KMS-11 (cell line): ENCODE results near the gene MBNL3.

Experiments used
- H2AFZ ChIP-seq: fragments of 200-600 bp; sonication (generic); 2 replicates; pipeline ENCODE4 v1.6.1; 2016; ENCODE audit warnings: antibody characterized with exemption, mixed run types, low read depth
- H3K27ac ChIP-seq: fragments of 200-600 bp; sonication (generic); 2 replicates; pipeline ENCODE4 v1.6.1; 2016; ENCODE audit warnings: mild to moderate bottlenecking, mixed run types
- H3K27me3 ChIP-seq: fragments of 200-600 bp; sonication (generic); 2 replicates; pipeline ENCODE4 v1.6.1; 2017; ENCODE audit warnings: mild to moderate bottlenecking, low read depth, mixed run types, moderate library complexity; ENCODE audit not compliant: insufficient read depth
- H3K36me3 ChIP-seq: fragments of 200-600 bp; sonication (generic); 2 replicates; pipeline ENCODE4 v1.6.1; 2017; ENCODE audit warnings: mild to moderate bottlenecking, mixed run types; ENCODE audit not compliant: insufficient read depth
- H3K4me1 ChIP-seq: fragments of 200-600 bp; sonication (generic); 2 replicates; pipeline ENCODE4 v1.6.1; 2016; ENCODE audit warnings: mild to moderate bottlenecking, low read depth, mixed run types; ENCODE audit not compliant: poor library complexity, severe bottlenecking
- H3K4me2 ChIP-seq: fragments of 200-600 bp; sonication (generic); 2 replicates; pipeline ENCODE4 v1.7.0; 2016; ENCODE audit warnings: mild to moderate bottlenecking, mixed run types
- H3K4me3 ChIP-seq: fragments of 200-600 bp; sonication (generic); IDR thresholded peaks from 2 replicates; pipeline ENCODE4 v1.6.1; 2017; ENCODE audit warnings: low read depth, low read length, mixed read lengths; ENCODE audit not compliant: insufficient read depth
- H3K79me2 ChIP-seq: fragments of 200-600 bp; sonication (generic); 2 replicates; pipeline ENCODE4 v1.6.1; 2016; ENCODE audit warnings: low read depth, mixed run types; ENCODE audit not compliant: insufficient read depth
- H3K9ac ChIP-seq: fragments of 200-600 bp; sonication (generic); 2 replicates; pipeline ENCODE4 v1.6.1; 2016; ENCODE audit warnings: mild to moderate bottlenecking, mixed run types
- H4K20me1 ChIP-seq: fragments of 200-600 bp; sonication (generic); 2 replicates; pipeline ENCODE4 v1.6.1; 2016; ENCODE audit warnings: mild to moderate bottlenecking, mixed run types; ENCODE audit not compliant: insufficient read depth
- CTCF ChIP-seq: fragments of 200-600 bp; sonication (generic); conservative IDR thresholded peaks from 2 replicates; pipeline ENCODE4 v1.6.1; 2017; ENCODE audit warnings: low read depth, mild to moderate bottlenecking, antibody characterized with exemption, low read length, moderate library complexity, mixed read lengths

MBNL3 gene

GRCh38 chrX:132423323-132423722 lies 65.5 kb downstream of the MBNL3 start:
- no peak for TF ChIP-seq CTCF
- Histone ChIP-seq H2AFZ (no peak overlapping the region), H3K4me2 (no peak overlapping the region), H3K36me3 (no peaks in the 10 kb centered on the region), H3K4me3 (no peak overlapping the region), H3K4me1 (no peaks in the 10 kb centered on the region), H3K27me3 (no peaks in the 10 kb centered on the region), H4K20me1 (no peaks in the 10 kb centered on the region), H3K79me2 (no peaks in the 10 kb centered on the region), H3K27ac (no peak overlapping the region), H3K9ac (no peak overlapping the region)

- no peak overlapping the region for H3K27ac ChIP-seq
- no peaks in the 10 kb centered on the region for H3K36me3 ChIP-seq
Measured at GRCh38 chrX:132415012-132415411, 73.8 kb downstream of the MBNL3 start.

GRCh38 chrX:132414404-132414803 lies 74.4 kb downstream of the MBNL3 start:
- Histone ChIP-seq H4K20me1 (no peaks in the 10 kb centered on the region), H3K27me3 (no peaks in the 10 kb centered on the region), H2AFZ (no peak overlapping the region)

More at GRCh38 chrX:132415012-132415411, 73.8 kb downstream of the MBNL3 start:
- no peak overlapping the region for H3K9ac ChIP-seq
- no peaks in the 10 kb centered on the region for H3K27me3 ChIP-seq
- H3K4me1 ChIP-seq = no peaks in the 10 kb centered on the region
- no peak for TF ChIP-seq CTCF
- H2AFZ ChIP-seq = no peak overlapping the region
- no peak overlapping the region for H3K4me3 ChIP-seq
- H3K79me2 ChIP-seq = no peaks in the 10 kb centered on the region
- H4K20me1 ChIP-seq = no peaks in the 10 kb centered on the region
- no peak overlapping the region for H3K4me2 ChIP-seq

GRCh38 chrX:132413459-132413858 lies 75.4 kb downstream of the MBNL3 start:
- no peak for TF ChIP-seq CTCF
- Histone ChIP-seq H3K79me2 (no peaks in the 10 kb centered on the region), H3K27me3 (no peaks in the 10 kb centered on the region), H3K4me3 (no peak overlapping the region), H3K36me3 (no peaks in the 10 kb centered on the region), H3K9ac (no peak overlapping the region), H3K4me2 (no peak overlapping the region), H3K27ac (no peak overlapping the region), H2AFZ (no peak overlapping the region), H3K4me1 (no peaks in the 10 kb centered on the region), H4K20me1 (no peaks in the 10 kb centered on the region)

More at GRCh38 chrX:132414404-132414803, 74.4 kb downstream of the MBNL3 start:
- no peak overlapping the region for H3K4me3 ChIP-seq
- H3K36me3 ChIP-seq = no peaks in the 10 kb centered on the region
- H3K9ac ChIP-seq = no peak overlapping the region
- H3K27ac ChIP-seq = no peak overlapping the region
- no peaks in the 10 kb centered on the region for H3K4me1 ChIP-seq
- H3K4me2 ChIP-seq = no peak overlapping the region
- TF ChIP-seq CTCF = no peak
- H3K79me2 ChIP-seq = no peaks in the 10 kb centered on the region
